H1 (cell line): ENCODE measurements around the gene GADD45GIP1. TPM values are rescaled to one million over a fixed set of nuclear protein-coding genes. Genes with fewer than 3 reads are reported as not detected.

Source experiments
- CTCF ChIA-PET: fragments of 300-600 bp; sonication (Branson Sonifier 250); formaldehyde crosslinking; loops from one replicate; lab custom pipeline; 2021; ENCODE audit not compliant: partially characterized antibody; lab: Charles Lee
- POLR2A ChIA-PET: fragments of 300-600 bp; sonication (Branson Sonifier 250); formaldehyde crosslinking; loops from one replicate; lab custom pipeline; 2021; ENCODE audit warnings: inconsistent platforms; ENCODE audit not compliant: partially characterized antibody; lab: Charles Lee
- DNase-seq, 2 experiments: peaks; one replicate each; pipeline versions ENCODE4 v3.0.0 to v3.0.0-alpha.2; 2010 to 2022; ENCODE audit warnings: low spot score in 2 of 2, low read depth in 1 of 2, mixed read lengths in 1 of 2
- FAIRE-seq: peaks from 2 replicates; lab custom pipeline; 2011; peaks lifted over from hg19 to GRCh38; lab: Jason Lieb, UNC
- H2AFZ ChIP-seq: 2 replicates; pipeline ENCODE4 v1.8.1; 2012; ENCODE audit warnings: low read length, inconsistent platforms
- H2AK5ac ChIP-seq: 2 replicates; pipeline ENCODE4 v1.6.1; 2013; ENCODE audit warnings: low read depth, low read length
- H2BK120ac ChIP-seq: replicated peaks from 2 replicates; pipeline ENCODE3; 2013; ENCODE audit warnings: low read depth, low read length, inconsistent platforms
- H2BK12ac ChIP-seq: 2 replicates; pipeline ENCODE4 v1.6.1; 2013; ENCODE audit warnings: low read depth, low read length
- H2BK15ac ChIP-seq: 2 replicates; pipeline ENCODE4 v1.6.1; 2013; ENCODE audit warnings: low read length
- H2BK20ac ChIP-seq: 2 replicates; pipeline ENCODE4 v1.6.1; 2013; ENCODE audit warnings: low read length
- H2BK5ac ChIP-seq: 2 replicates; pipeline ENCODE4 v1.6.1; 2013; ENCODE audit warnings: low read depth, low read length
- H3K14ac ChIP-seq: 2 replicates; pipeline ENCODE4 v1.6.1; 2013; ENCODE audit warnings: inconsistent platforms; ENCODE audit not compliant: insufficient read length
- H3K18ac ChIP-seq: 2 replicates; pipeline ENCODE4 v1.6.1; 2013; ENCODE audit warnings: low read length; ENCODE audit errors: extremely low read depth
- H3K23ac ChIP-seq: 2 replicates; pipeline ENCODE4 v1.6.1; 2013; ENCODE audit warnings: inconsistent platforms; ENCODE audit not compliant: insufficient read length
- H3K23me2 ChIP-seq: 2 replicates; pipeline ENCODE4 v1.6.1; 2013; ENCODE audit warnings: low read depth, low read length
- H3K27ac ChIP-seq: 2 replicates; pipeline ENCODE4 v1.6.1; 2011; ENCODE audit warnings: low read depth, low read length, inconsistent platforms
- H3K27me3 ChIP-seq, 4 experiments: replicated peaks in 1 of 4; 1 replicate in 1 of 4; 2 replicates in 3 of 4; pipeline versions ENCODE4 v1.6.1 to v1.8.1; 2011 to 2013; ENCODE audit warnings: low read length in 3 of 4, mild to moderate bottlenecking in 3 of 4, inconsistent platforms in 2 of 4, mixed read lengths in 2 of 4, moderate library complexity in 1 of 4; ENCODE audit not compliant: control insufficient read depth in 3 of 4, insufficient read depth in 3 of 4; ENCODE audit errors: extremely low read depth in 1 of 4
- H3K36me3 ChIP-seq, 4 experiments: 2 replicates each; pipeline versions ENCODE4 v1.6.1 to v1.8.1; 2011 to 2013; ENCODE audit warnings: mild to moderate bottlenecking in 4 of 4, low read length in 3 of 4, moderate library complexity in 2 of 4, control low read depth in 1 of 4, inconsistent platforms in 1 of 4; ENCODE audit not compliant: insufficient read depth in 4 of 4, control insufficient read depth in 2 of 4
- H3K4ac ChIP-seq: replicated peaks from 2 replicates; pipeline ENCODE3; 2013; ENCODE audit warnings: low read length, low read depth, mixed read lengths, inconsistent platforms; ENCODE audit not compliant: insufficient read length
- H3K4me1 ChIP-seq, 4 experiments: replicated peaks in 1 of 4; 1 replicate in 1 of 4; 2 replicates in 3 of 4; pipeline versions ENCODE4 v1.6.1 to v1.8.1; 2011 to 2013; ENCODE audit warnings: low read length in 3 of 4, inconsistent platforms in 2 of 4, mixed read lengths in 1 of 4; ENCODE audit not compliant: insufficient read depth in 4 of 4, control insufficient read depth in 3 of 4
- H3K4me2 ChIP-seq, 2 experiments: 2 replicates each; pipeline versions ENCODE4 v1.6.1 to v1.8.1; 2011 to 2013; ENCODE audit warnings: low read depth in 2 of 2, low read length in 2 of 2, control low read depth in 1 of 2, inconsistent platforms in 1 of 2, mild to moderate bottlenecking in 1 of 2; ENCODE audit not compliant: insufficient read depth in 1 of 2
- H3K4me3 ChIP-seq, 4 experiments: fragments of 200-600, 300-600 bp in 1 of 4; sonication (generic), shearing (Covaris generic), sonication (Bioruptor Twin) in 1 of 4; 2 replicates each; pipeline versions ENCODE4 v1.5.1 to v1.8.1; 2011 to 2016; ENCODE audit warnings: low read length in 4 of 4, low read depth in 3 of 4, control low read depth in 2 of 4, inconsistent platforms in 2 of 4, mild to moderate bottlenecking in 2 of 4, mixed read lengths in 1 of 4, moderate library complexity in 1 of 4; ENCODE audit not compliant: insufficient read depth in 2 of 4; ENCODE audit errors: extremely low read depth in 1 of 4
- H3K56ac ChIP-seq: replicated peaks from 2 replicates; pipeline ENCODE3; 2013; ENCODE audit warnings: low read depth, mild to moderate bottlenecking, mixed read lengths, low read length, inconsistent platforms; ENCODE audit not compliant: insufficient read length
- H3K79me1 ChIP-seq: 2 replicates; pipeline ENCODE4 v1.6.1; 2013; ENCODE audit warnings: low read depth, low read length, control low read depth
- H3K79me2 ChIP-seq, 2 experiments: 2 replicates each; pipeline versions ENCODE4 v1.6.1 to v1.8.1; 2012 to 2013; ENCODE audit warnings: low read length in 2 of 2, mild to moderate bottlenecking in 2 of 2, inconsistent platforms in 1 of 2; ENCODE audit not compliant: insufficient read depth in 2 of 2, control insufficient read depth in 1 of 2
- H3K9ac ChIP-seq, 4 experiments: replicated peaks in 1 of 4; 1 replicate in 1 of 4; 2 replicates in 3 of 4; pipeline versions ENCODE4 v1.6.1 to v1.8.1; 2011 to 2013; ENCODE audit warnings: low read depth in 3 of 4, low read length in 3 of 4, control low read depth in 2 of 4, mild to moderate bottlenecking in 2 of 4, moderate library complexity in 2 of 4, inconsistent platforms in 1 of 4; ENCODE audit errors: extremely low read depth in 1 of 4
- H3K9me3 ChIP-seq, 2 experiments: 2 replicates each; pipeline versions ENCODE4 v1.6.1 to v1.8.1; 2012 to 2013; ENCODE audit warnings: mild to moderate bottlenecking in 2 of 2, moderate library complexity in 2 of 2, control low read depth in 1 of 2, inconsistent platforms in 1 of 2, low read depth in 1 of 2, low read length in 1 of 2, mixed read lengths in 1 of 2; ENCODE audit not compliant: insufficient read depth in 2 of 2
- H4K20me1 ChIP-seq, 2 experiments: replicated peaks in 1 of 2; 2 replicates each; pipeline versions ENCODE3 to v1.8.1; 2011 to 2013; ENCODE audit warnings: inconsistent platforms in 2 of 2, low read length in 2 of 2, mild to moderate bottlenecking in 1 of 2; ENCODE audit not compliant: insufficient read depth in 2 of 2, control insufficient read depth in 1 of 2
- H4K5ac ChIP-seq: 2 replicates; pipeline ENCODE4 v1.6.1; 2013; ENCODE audit warnings: low read length, low read depth, mixed read lengths, inconsistent platforms; ENCODE audit not compliant: insufficient read length
- H4K8ac ChIP-seq: 2 replicates; pipeline ENCODE4 v1.8.0; 2013; ENCODE audit warnings: mild to moderate bottlenecking, moderate library complexity, low read length, inconsistent platforms; ENCODE audit not compliant: insufficient read depth; ENCODE audit errors: extremely low read depth
- H4K91ac ChIP-seq: replicated peaks from 2 replicates; pipeline ENCODE3; 2013; ENCODE audit warnings: low read length, mixed read lengths, inconsistent platforms; ENCODE audit not compliant: insufficient read length
- ATF2 ChIP-seq: IDR thresholded peaks from 2 replicates; pipeline ENCODE4 v1.6.1; 2012; ENCODE audit warnings: low read length, inconsistent platforms
- ATF3 ChIP-seq: IDR thresholded peaks from 2 replicates; pipeline ENCODE4 v1.6.1; 2011; ENCODE audit warnings: low read depth, mild to moderate bottlenecking, low read length; ENCODE audit not compliant: insufficient read depth
- RBBP5 ChIP-seq: IDR thresholded peaks from 2 replicates; pipeline ENCODE4 v1.7.1; 2012; ENCODE audit warnings: low read depth, mild to moderate bottlenecking, inconsistent platforms, low read length, moderate library complexity, borderline replicate concordance
- SP2 ChIP-seq: IDR thresholded peaks from 2 replicates; pipeline ENCODE4 v1.6.1; 2012; ENCODE audit warnings: mild to moderate bottlenecking, low read length, inconsistent platforms
- SP4 ChIP-seq: IDR thresholded peaks from 2 replicates; pipeline ENCODE4 v1.6.1; 2012; ENCODE audit warnings: low read length, inconsistent platforms
- SRF ChIP-seq: IDR thresholded peaks from 2 replicates; pipeline ENCODE4 v1.6.1; 2011; ENCODE audit warnings: mild to moderate bottlenecking, low read depth, low read length, moderate library complexity
- TAF1 ChIP-seq: IDR thresholded peaks from 2 replicates; pipeline ENCODE4 v1.6.1; 2011; ENCODE audit warnings: mild to moderate bottlenecking, low read depth, low read length
- YY1 ChIP-seq: IDR thresholded peaks from 2 replicates; pipeline ENCODE4 v1.6.1; 2011; ENCODE audit warnings: low read depth, mild to moderate bottlenecking, low read length
- WGBS, 2 experiments: shearing (Covaris generic) in 1 of 2; methylation state at CpG; one replicate each; pipeline versions ENCODE4 v1.1.6 to v1.1.7; 2013 to 2015; ENCODE audit warnings: low lambda C conversion rate in 2 of 2, mixed read lengths in 2 of 2, inconsistent platforms in 1 of 2, low coverage in 1 of 2, missing lambda C conversion rate in 1 of 2; ENCODE audit not compliant: insufficient replicate concordance in 2 of 2, insufficient coverage in 1 of 2, insufficient read length in 1 of 2; ENCODE audit errors: extremely low coverage in 1 of 2, missing lambda C conversion rate in 1 of 2; 5-methylcytosine and 5-hydroxymethylcytosine counted together
- polyA plus RNA-seq, 7 experiments: library from polyadenylated mRNA; depleted of rRNA in 3 of 7; stranded (reverse) in 5 of 7; unstranded in 2 of 7; fragments of >200 nt in 5 of 7; fragments of 200-250 nt in 2 of 7; gene quantifications; 1 replicate in 5 of 7; 2 replicates in 1 of 7; 4 replicates in 1 of 7; pipeline versions ENCODE4 v1.2.1 to v1.2.3, GENCODE V29; 2011 to 2013; ENCODE audit warnings: missing spikeins in 2 of 7, mixed read lengths in 2 of 7
- total RNA-seq: library from RNA; stranded (reverse); fragmentation: NEBNext Ultra II Directional; extraction: Animal tissue kit (Norgen Biotek cat#: 25700); gene quantifications from 2 replicates; pipeline ENCODE4 v1.2.1, GENCODE V29; 2021
- TF ChIP-seq, protein P1 (sequence below): IDR thresholded peaks from 2 replicates; pipeline ENCODE4 v1.6.1; 2012; ENCODE audit warnings: inconsistent platforms

Gene GADD45GIP1
- total and polyA plus RNA-seq, 2 of the 8 experiments (the other 6 are each of a cell fraction or from before 2014, with no cell fraction given): 42.2 to 42.6 TPM

DNA sequence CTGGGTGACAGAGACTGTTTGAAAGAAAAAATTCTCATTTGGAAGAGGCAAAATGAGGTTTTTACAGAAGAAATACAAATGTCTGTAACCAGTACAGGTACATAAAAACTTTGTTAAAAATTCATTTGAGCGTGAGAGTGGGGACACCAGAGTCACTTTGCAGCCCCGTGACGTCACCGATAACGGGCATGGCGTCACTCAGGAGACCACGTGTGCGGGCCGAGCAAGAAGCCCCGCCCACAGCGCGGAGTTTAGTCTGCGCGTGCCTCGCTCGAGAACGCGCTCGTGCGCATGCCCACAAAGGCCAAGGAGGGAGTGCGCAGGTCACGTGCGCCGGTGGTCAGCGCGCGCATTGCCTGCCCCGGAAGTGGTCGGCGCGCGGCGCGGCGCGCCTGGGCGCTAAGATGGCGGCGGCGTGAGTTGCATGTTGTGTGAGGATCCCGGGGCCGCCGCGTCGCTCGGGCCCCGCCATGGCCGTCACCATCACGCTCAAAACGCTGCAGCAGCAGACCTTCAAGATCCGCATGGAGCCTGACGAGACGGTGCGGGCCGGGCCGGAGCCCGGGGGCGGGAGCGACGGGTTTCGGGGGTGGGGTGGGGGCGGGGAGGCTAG, 11.4 kb downstream of the GADD45GIP1 start, which contains the start of gene RAD23A:
Gene RAD23A (plus strand): TSS at position 384 of the 613 bp plus-strand sequence. CDS start 87 bp downstream, at position 471.
- no peak within 1 kb of the TSS for H2BK12ac ChIP-seq
- peaks cover 0 to 23% of the 10 kb centered on the region in 2 experiments; a peak in 2 of 4 replicates for H3K79me2 ChIP-seq
- FAIRE-seq (no peak), DNase-seq (peak; percentile 96 to 99)
- H4K91ac ChIP-seq: no peak within 1 kb of the TSS
- H3K4ac ChIP-seq: no peak within 1 kb of the TSS
- H3K14ac ChIP-seq: no peak within 1 kb of the TSS
- H3K18ac ChIP-seq: no peak within 1 kb of the TSS; the same call in 1 of the 2 replicates
- peak within 1 kb of the TSS; percentile 77 to 93 (median 90) for H3K4me3 ChIP-seq
- POLR2A ChIA-PET: interaction anchor here (0.7 to 4.0 kb wide), 20 partner anchors 8 to 209 kb away, joined by 3 to 43 read pairs (median 6); partner anchors contain the start of genes CALR, DNASE2, FARSA and GADD45GIP1
- H3K27me3 ChIP-seq: no peaks in the 10 kb centered on the region
- peaks cover 28 to 66% (median 53%) of the 10 kb centered on the region in 4 experiments for H3K36me3 ChIP-seq
- peak within 1 kb of the TSS; percentile 79 to 80 for H3K4me2 ChIP-seq
- peak within 1 kb of the TSS; percentile 98 for H2BK5ac ChIP-seq
- peaks cover 5% of the 10 kb centered on the region in 2 experiments for H4K20me1 ChIP-seq
- H3K27ac ChIP-seq: peak within 1 kb of the TSS; percentile 96
- 2% methylated on average over 56 of the region's 62 CpGs; no CpG with 5 or more reads in 1 of the 2 experiments for WGBS, 2 experiments
- H3K56ac ChIP-seq: peak within 1 kb of the TSS; percentile 77
- H2AFZ ChIP-seq: no peak within 1 kb of the TSS
- CTCF ChIA-PET: interaction anchor here (0.6 to 2.2 kb wide), 3 partner anchors 20 to 120 kb away, joined by 3 to 5 read pairs (median 4); no protein-coding TSS in a partner anchor
- H2BK120ac ChIP-seq: no peak within 1 kb of the TSS
- no peak within 1 kb of the TSS; the same call in 1 of the 2 replicates for H2BK15ac ChIP-seq
- peak within 1 kb of the TSS; percentile 100; the same call in 1 of the 2 replicates for H4K8ac ChIP-seq
- H3K9me3 ChIP-seq: no peaks in the 10 kb centered on the region
- no peak within 1 kb of the TSS; the same call in 1 of the 2 replicates for H2AK5ac ChIP-seq
- peaks cover 2% of the 10 kb centered on the region; the same call in 1 of the 2 replicates for H3K79me1 ChIP-seq
- H3K9ac ChIP-seq: peak within 1 kb of the TSS; percentile 80 to 99 (median 94)
- H3K23ac ChIP-seq: no peak within 1 kb of the TSS
- H3K23me2 ChIP-seq: no peaks in the 10 kb centered on the region
- H2BK20ac ChIP-seq: no peak within 1 kb of the TSS
- peaks cover 0 to 3% (median under 1%) of the 10 kb centered on the region in 4 experiments; a peak in 1 of 7 replicates for H3K4me1 ChIP-seq
- peak within 1 kb of the TSS; percentile 97 for H4K5ac ChIP-seq
- peak; percentile 64; the same call in 1 of the 2 replicates for TF ChIP-seq RBBP5
- TF ChIP-seq SRF: 0 out of 2 replicates have a peak, but pooled peaks have one; percentile 7
- TF ChIP-seq, protein P1, sequence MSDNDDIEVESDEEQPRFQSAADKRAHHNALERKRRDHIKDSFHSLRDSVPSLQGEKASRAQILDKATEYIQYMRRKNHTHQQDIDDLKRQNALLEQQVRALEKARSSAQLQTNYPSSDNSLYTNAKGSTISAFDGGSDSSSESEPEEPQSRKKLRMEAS: peak; percentile 95
- peak; percentile 99 for TF ChIP-seq YY1
- peak; percentile 99 for TF ChIP-seq TAF1
- peak; percentile 89 for TF ChIP-seq ATF2
- no peak for TF ChIP-seq SP2
- peak; percentile 94 for TF ChIP-seq ATF3
- TF ChIP-seq SP4: no peak
